GM12892 (cell line): ENCODE results near the gene SCIN.

Source experiments
- POLR2A ChIP-seq: IDR thresholded peaks from 2 replicates; pipeline ENCODE4 v1.6.1; 2011; ENCODE audit warnings: low read depth, low read length, control low read depth
- TAF1 ChIP-seq: IDR thresholded peaks from 2 replicates; pipeline ENCODE4 v1.6.1; 2011; ENCODE audit warnings: low read depth, mild to moderate bottlenecking, control low read depth, low read length, borderline replicate concordance

DNA sequence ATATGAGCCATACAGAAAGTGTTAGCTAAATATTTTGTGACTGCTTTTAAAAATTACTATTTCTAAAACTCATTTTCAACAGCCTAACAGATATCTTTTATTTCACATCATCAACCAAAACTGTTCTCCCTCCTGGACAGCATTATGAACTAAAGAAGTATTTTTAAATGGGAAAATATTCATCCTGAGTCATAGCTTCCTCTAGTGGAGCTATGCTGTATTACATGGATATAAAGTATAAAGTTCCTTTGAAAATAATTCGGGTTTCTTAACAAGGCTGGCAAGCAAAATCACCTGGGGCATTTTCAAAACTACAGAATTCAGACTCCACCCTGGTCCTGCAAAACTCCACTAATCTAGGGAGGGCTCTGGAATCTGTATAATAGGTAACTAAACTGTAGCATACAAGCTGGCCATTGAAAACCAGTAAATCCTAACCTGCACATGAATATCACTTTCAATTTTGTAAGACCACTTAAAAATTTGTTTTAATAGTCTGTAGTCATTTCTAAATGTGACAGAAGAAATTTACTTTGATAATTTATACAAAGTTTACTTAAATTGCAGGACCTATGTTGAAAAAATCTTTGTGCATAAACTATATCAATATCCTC is 53.5 kb downstream of the SCIN start:
- TF ChIP-seq POLR2A = no peak
- no peak for TF ChIP-seq TAF1
